NCI-H1105 treated with DMSO at 0.1 percent for 48 hours (cell line): ENCODE data around the gene SORCS3.
A peak's percentile ranks its signal among the peaks of the same experiment; 100 is the strongest.

ENCODE experiments used
- DNase-seq: peaks from one replicate; lab custom pipeline; 2025; lab: John Stamatoyannopoulos, UW

Gene SORCS3

GRCh38 chr10:105185161-105185560 lies 544.1 kb downstream of the SORCS3 start:
- DNase-seq = no peak

GRCh38 chr10:105187243-105187642 lies 546.2 kb downstream of the SORCS3 start:
- no peak for DNase-seq

- no peak for DNase-seq
Measured at GRCh38 chr10:105188737-105189462, 547.8 kb downstream of the SORCS3 start.

GRCh38 chr10:105189463-105189800 lies 548.3 kb downstream of the SORCS3 start:
- DNase-seq = no peak

GRCh38 chr10:105192146-105192545 lies 551.1 kb downstream of the SORCS3 start:
- no peak for DNase-seq

GRCh38 chr10:105192861-105193260 lies 551.8 kb downstream of the SORCS3 start:
- DNase-seq = peak; percentile 30

- DNase-seq = peak; percentile 27
Measured at GRCh38 chr10:105195831-105196230, 554.7 kb downstream of the SORCS3 start.

- no peak for DNase-seq
Measured at GRCh38 chr10:105197598-105198364, 556.7 kb downstream of the SORCS3 start.

- no peak for DNase-seq
Measured at GRCh38 chr10:105206616-105207015, 565.5 kb downstream of the SORCS3 start.

- DNase-seq = no peak
Measured at GRCh38 chr10:105207476-105207995, 566.4 kb downstream of the SORCS3 start.

GRCh38 chr10:105210546-105210945 lies 569.5 kb downstream of the SORCS3 start:
- no peak for DNase-seq

- DNase-seq = no peak
Measured at GRCh38 chr10:105237685-105238084, 596.6 kb downstream of the SORCS3 start.

- DNase-seq = peak; percentile 53
Measured at GRCh38 chr10:105239311-105240219, 598.5 kb downstream of the SORCS3 start.

- DNase-seq = no peak
Measured at GRCh38 chr10:105241254-105241653, 600.2 kb downstream of the SORCS3 start.

- no peak for DNase-seq
Measured at GRCh38 chr10:105243381-105243780, 602.3 kb downstream of the SORCS3 start.

GRCh38 chr10:105243825-105244224 lies 602.7 kb downstream of the SORCS3 start:
- DNase-seq = no peak

- DNase-seq = no peak
Measured at GRCh38 chr10:105247831-105248499, 606.9 kb downstream of the SORCS3 start.

GRCh38 chr10:105252911-105253310 lies 611.8 kb downstream of the SORCS3 start:
- DNase-seq = peak; percentile 16

GRCh38 chr10:105253515-105254212 lies 612.6 kb downstream of the SORCS3 start:
- peak; percentile 1 for DNase-seq

- no peak for DNase-seq
Measured at GRCh38 chr10:105258036-105258673, 617.1 kb downstream of the SORCS3 start.

- no peak for DNase-seq
Measured at GRCh38 chr10:105258674-105259065, 617.6 kb downstream of the SORCS3 start.
